Stimulated activated CD8-positive, alpha-beta memory T cell treated with anti-CD3 and anti-CD28 coated beads, Interleukin-4, amount 100 ng/mL, for 24 hours (primary cell): Measurements from ENCODE around the gene RSPH10B.
"Not testable (repeated sequence)": the region's sequence is repeated elsewhere in the genome, so short reads cannot be mapped to it uniquely, and the experiment has no call there.

Experiments used
- DNase-seq: peaks from one replicate; pipeline ENCODE4 v3.0.0-alpha.2; 2020; ENCODE audit warnings: low read depth

The RSPH10B gene

DNA sequence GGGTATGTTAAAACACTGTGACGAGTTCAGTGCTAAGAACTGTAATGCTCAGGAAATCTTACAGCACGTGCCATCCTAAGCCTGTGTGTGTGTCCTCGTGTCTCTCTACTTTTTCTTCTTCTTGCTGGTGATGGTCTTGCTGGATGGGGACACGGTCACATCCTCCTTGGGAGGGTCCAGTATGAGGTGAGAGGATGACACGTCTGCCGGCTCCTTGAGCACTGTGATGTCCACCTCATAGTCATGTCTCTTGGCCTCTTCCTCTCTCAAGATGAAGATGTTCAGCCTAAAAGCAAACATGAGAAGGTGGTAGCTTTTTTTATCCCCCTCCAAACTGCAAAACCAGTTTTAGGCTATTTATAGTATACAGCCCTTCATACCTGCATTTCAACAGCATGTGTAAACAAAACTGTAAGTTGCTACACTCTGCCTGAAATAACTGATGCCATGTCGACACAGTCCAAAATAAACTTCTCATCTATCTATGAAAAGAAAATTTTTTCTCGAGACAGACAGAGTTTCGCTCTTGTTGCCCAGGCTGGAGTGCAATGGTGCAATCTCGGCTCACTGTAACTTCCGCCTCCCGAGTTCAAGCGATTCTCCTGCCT, 44.1 kb downstream of the RSPH10B start:
- DNase-seq: not testable (repeated sequence)

GRCh38 chr7:5924630-5925029, 45.9 kb downstream of the RSPH10B start:
- not testable (repeated sequence) for DNase-seq

DNA sequence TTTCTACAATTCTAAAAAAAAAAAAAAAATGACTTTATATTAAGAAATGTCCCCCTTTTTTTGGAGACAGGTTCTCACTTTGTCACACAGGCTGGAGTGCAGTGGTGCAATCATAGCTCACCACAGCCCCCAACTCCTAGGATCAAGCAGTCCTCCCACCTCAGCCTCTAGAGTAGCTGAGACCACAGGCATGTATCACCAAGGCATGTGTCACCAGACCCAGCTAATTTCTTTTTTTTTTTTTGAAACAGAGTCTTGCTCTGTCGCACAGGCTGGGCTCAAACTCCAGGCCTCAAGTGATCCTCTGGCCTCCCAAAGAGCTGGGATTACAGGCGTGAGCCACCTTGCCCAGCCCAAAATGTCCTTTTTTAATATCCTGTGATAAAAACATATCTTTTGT, 46.3 kb downstream of the RSPH10B start:
- not testable (repeated sequence) for DNase-seq

- DNase-seq: not testable (repeated sequence)
Observed at GRCh38 chr7:5916529-5916928, 54.0 kb downstream of the RSPH10B start.

DNA sequence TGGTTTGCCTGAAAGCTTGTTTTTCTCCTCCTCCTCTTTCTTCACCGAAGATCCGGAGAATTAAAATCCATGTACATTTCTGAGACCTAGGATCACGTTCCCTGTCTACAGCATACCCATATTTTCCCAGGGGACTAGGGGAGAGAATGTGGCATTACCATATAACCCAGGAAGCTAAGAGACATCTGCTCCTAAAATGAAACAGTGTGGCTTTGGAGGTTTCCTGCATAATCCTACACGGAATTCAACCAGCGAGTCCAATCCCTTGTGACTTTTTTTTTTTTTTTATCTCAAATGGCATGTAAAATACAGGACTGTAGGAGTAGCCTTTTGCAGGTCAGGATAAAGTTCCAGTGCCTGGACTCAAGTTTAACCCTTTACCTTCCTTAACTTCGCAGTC, 61.7 kb downstream of the RSPH10B start:
- DNase-seq: not testable (repeated sequence)

- not testable (repeated sequence) for DNase-seq
Observed at GRCh38 chr7:5904726-5905125, 65.8 kb downstream of the RSPH10B start.

DNA sequence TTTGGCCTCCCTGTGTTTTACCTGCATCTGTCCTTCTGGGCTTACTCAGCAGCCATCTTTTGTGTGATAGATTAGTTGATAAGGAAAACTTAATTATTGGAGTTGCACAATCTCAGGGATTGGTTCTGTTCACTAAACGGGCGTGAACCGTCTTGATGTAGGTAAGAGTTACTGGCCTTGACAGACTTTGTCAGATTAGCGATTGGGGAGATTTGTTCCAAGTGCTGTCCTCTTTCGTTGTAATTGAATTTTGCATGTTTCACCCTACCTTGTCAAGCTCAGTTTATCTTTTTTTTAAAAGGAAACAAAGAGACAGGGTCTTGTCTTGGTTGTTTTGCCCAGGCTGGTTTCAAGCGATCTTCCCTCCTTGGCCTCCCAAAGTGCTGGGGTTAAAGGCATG, 67.5 kb downstream of the RSPH10B start:
- DNase-seq: not testable (repeated sequence)

DNA sequence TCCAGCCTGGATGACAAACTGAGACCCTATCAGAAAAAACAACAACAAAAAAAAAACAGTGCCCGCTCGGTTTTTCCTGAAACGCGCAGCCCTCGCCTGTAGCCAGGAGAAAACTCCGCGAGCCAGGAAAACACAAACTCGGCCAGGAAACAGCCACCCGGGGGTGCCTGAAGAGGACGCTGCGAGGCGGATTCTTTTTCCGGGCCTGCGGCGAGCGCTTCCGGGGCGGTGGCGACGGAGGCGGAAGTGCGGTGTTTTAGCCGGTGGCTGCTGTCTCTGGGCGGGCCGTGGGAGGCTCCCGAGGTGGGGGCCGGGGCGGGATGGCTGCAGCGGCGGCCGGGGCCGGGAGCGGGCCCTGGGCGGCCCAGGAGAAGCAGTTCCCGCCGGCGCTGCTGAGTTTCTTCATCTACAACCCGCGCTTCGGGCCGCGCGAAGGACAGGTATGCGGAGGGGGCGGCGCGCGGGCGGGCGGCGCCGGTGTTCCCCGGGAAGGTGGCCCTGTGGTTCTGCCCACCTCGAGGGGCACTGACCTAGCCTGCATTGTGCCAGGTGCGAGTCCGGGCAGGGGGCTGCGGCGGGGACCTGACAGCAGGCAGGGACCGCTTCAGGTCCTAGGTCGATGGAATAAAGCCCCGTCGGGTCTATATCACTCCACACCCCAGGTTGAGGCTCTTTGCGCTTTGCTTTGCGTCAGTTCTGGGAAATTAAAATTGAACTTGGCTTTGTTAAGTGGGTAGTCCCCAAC, 71.8 kb downstream of the RSPH10B start, which contains the start of gene CCZ1:
CCZ1 (plus strand) TSS at position 254 of the 745 bp plus-strand sequence; CDS start at position 321, 67 bp downstream.
- peak; percentile 58 for DNase-seq

DNA sequence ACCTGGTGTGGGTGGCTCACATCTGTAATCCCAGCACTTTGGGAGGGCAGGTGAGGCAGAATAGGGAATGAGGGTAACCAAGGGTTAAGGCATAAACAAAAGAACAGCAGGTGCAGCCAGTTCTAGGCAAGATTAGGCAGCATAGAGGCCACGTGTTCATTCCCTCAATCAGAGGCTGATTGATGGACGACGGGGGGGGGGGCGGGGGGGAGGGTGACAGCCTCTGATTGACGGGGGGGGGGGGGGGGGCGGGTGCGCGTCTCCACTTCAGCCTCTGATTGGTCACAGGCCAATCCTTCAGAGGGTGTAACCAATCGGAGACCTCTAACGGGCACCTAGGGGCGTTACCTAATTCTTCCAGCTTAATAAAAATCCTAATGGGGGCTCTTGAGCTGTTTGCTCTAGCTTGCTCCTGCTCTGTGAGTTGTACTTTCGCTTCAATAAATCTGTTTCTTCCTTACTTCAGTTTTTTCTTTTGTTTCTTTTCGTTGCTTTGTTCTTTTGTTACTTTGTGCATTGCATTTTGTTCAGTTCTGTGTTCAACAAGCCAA, 73.0 kb downstream of the RSPH10B start:
- DNase-seq: not testable (repeated sequence)

DNA sequence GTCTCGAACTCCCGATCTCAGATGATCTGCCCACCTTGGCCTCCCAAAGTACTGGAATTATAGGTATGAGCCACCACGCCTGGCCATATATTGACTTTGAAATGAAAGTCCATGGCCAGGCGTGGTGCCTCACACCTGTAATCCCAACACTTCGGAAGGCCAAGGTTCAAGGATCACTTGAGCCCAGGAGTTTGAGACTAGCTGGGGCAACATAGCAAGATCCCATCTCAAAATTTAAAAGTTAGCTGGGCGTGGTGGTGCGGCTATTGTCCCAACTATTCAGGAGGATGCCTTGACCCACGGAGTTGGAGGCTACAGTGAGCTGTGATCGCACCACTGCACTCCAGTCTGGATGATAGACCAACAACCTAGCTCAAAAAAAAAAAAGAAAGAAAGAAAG, 78.0 kb downstream of the RSPH10B start:
- DNase-seq: no peak

DNA sequence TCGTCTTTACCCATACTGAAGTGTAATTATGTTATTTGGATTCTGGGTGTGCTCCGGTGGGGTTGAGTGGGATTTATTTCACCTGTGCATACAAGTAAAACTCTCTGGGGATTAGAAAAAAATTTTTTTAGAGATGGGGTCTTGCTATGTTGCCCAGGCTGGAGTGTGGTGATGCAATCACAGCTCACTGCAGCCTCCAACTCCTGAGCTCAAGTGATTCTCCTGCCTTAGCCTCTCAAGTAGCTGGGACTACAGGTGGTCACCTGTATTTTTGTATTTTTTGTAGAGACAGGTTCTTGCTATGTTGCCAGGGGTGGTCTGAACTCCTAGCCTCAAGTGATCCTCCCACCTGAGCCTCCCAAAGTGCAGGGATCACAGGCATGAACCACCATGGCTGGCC, 80.2 kb downstream of the RSPH10B start:
- not testable (repeated sequence) for DNase-seq

- DNase-seq: not testable (repeated sequence)
Observed at GRCh38 chr7:5888021-5888420, 82.5 kb downstream of the RSPH10B start.

DNA sequence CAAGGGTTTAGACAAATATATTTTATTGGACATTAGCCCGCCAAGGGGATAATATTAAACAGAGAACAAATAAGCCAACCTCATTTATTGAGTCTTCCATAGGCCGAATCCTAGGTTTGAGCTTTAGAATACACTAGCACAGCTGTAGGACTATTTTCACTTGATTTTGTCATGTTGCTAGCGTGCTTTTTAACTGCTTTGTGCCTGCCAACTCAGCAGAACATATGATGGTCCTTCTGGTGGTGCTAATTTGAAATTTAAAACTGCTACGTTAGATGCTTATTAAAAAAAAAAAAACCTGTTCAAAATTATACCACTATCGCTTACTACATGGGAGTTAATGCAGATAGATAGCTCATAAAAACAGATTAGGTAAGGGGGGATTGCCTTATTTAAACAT, 86.1 kb downstream of the RSPH10B start:
- DNase-seq: not testable (repeated sequence)

- DNase-seq: not testable (repeated sequence)
Observed at GRCh38 chr7:5880106-5880505, 90.4 kb downstream of the RSPH10B start.

- DNase-seq: not testable (repeated sequence)
Observed at GRCh38 chr7:5879591-5879990, 90.9 kb downstream of the RSPH10B start.
